IMR-90 (cell line): ENCODE results near the gene NRXN2. TPM values are rescaled to one million over a fixed set of nuclear protein-coding genes. Genes with fewer than 3 reads are reported as not detected.

ENCODE experiments used
- ATAC-seq: fragments of 200-7000 bp; cut with Tn5 transposase; 2 replicates; pipeline ENCODE4 v1.9.1; 2020; ENCODE audit warnings: low read depth, mild to moderate bottlenecking, moderate library complexity
- BruUV-seq: library from RNA; stranded (reverse); fragments of 400-500 nt; replicated peaks from 2 replicates; lab custom pipeline; 2021; lab: Mats Ljungman, UMichigan
- CTCF ChIA-PET: fragments of 300-600 bp; formaldehyde crosslinking; extraction: SDS; loops from one replicate; lab custom pipeline; 2021; ENCODE audit warnings: antibody characterized with exemption; lab: Yijun Ruan, JAX
- POLR2A ChIA-PET: fragments of 300-600 bp; sonication (Branson Sonifier 250); formaldehyde crosslinking; loops from one replicate; lab custom pipeline; 2022; ENCODE audit warnings: antibody characterized with exemption; ENCODE audit not compliant: unreplicated experiment; lab: Charles Lee
- DNase-seq: peaks from one replicate; pipeline ENCODE4 v3.0.0; 2013
- H2AFZ ChIP-seq: replicated peaks from 2 replicates; pipeline ENCODE3; 2013; ENCODE audit warnings: low read length, mild to moderate bottlenecking; ENCODE audit not compliant: poor library complexity
- H2AK5ac ChIP-seq: 2 replicates; pipeline ENCODE4 v1.6.1; 2013; ENCODE audit warnings: low read depth, low read length, inconsistent platforms
- H2AK9ac ChIP-seq: replicated peaks from 2 replicates; pipeline ENCODE3; 2013; ENCODE audit warnings: mild to moderate bottlenecking, low read depth, low read length, moderate library complexity; ENCODE audit not compliant: poor library complexity
- H2BK120ac ChIP-seq: 2 replicates; pipeline ENCODE4 v1.6.1; 2013; ENCODE audit warnings: low read depth, low read length, inconsistent platforms
- H2BK15ac ChIP-seq: 3 replicates; pipeline ENCODE4 v1.6.1; 2013; ENCODE audit warnings: low read depth, low read length, inconsistent platforms
- H2BK20ac ChIP-seq: 2 replicates; pipeline ENCODE4 v1.6.1; 2013; ENCODE audit warnings: low read depth, mild to moderate bottlenecking, inconsistent platforms, low read length, moderate library complexity
- H2BK5ac ChIP-seq: 2 replicates; pipeline ENCODE4 v1.6.1; 2013; ENCODE audit warnings: mild to moderate bottlenecking, low read depth, low read length, inconsistent platforms; ENCODE audit not compliant: poor library complexity, severe bottlenecking
- H3K14ac ChIP-seq: replicated peaks from 2 replicates; pipeline ENCODE4 v1.6.1; 2013; ENCODE audit warnings: low read depth, low read length, inconsistent platforms
- H3K18ac ChIP-seq: 2 replicates; pipeline ENCODE4 v1.6.1; 2013; ENCODE audit warnings: low read depth, low read length, control low read depth
- H3K23ac ChIP-seq: 2 replicates; pipeline ENCODE4 v1.6.1; 2013; ENCODE audit warnings: low read depth, low read length, inconsistent platforms
- H3K27ac ChIP-seq: 2 replicates; pipeline ENCODE4 v1.5.1; 2013; ENCODE audit warnings: mild to moderate bottlenecking, control low read depth, low read length; ENCODE audit not compliant: insufficient read depth
- H3K27me3 ChIP-seq: 2 replicates; pipeline ENCODE4 v1.6.1; 2013; ENCODE audit warnings: low read length; ENCODE audit not compliant: control insufficient read depth, insufficient read depth
- H3K36me3 ChIP-seq: 2 replicates; pipeline ENCODE4 v1.6.1; 2013; ENCODE audit warnings: low read length, mixed read lengths; ENCODE audit not compliant: control insufficient read depth, insufficient read depth
- H3K4ac ChIP-seq: 2 replicates; pipeline ENCODE4 v1.6.1; 2013; ENCODE audit warnings: low read depth, low read length, inconsistent platforms
- H3K4me1 ChIP-seq: 2 replicates; pipeline ENCODE4 v1.6.1; 2013; ENCODE audit warnings: low read length, mixed read lengths; ENCODE audit not compliant: control insufficient read depth, insufficient read depth
- H3K4me2 ChIP-seq: 2 replicates; pipeline ENCODE4 v1.6.1; 2013; ENCODE audit warnings: low read depth, mild to moderate bottlenecking, control low read depth, low read length, moderate library complexity
- H3K4me3 ChIP-seq: 2 replicates; pipeline ENCODE4 v1.5.1; 2013; ENCODE audit warnings: low read depth, mild to moderate bottlenecking, control low read depth, low read length, moderate library complexity; ENCODE audit not compliant: insufficient read depth
- H3K56ac ChIP-seq: 2 replicates; pipeline ENCODE4 v1.6.1; 2013; ENCODE audit warnings: low read length, inconsistent platforms; ENCODE audit not compliant: insufficient read depth; ENCODE audit errors: extremely low read depth
- H3K79me1 ChIP-seq, 2 experiments: 2 replicates each; pipeline ENCODE4 v1.6.1; 2013; ENCODE audit warnings: low read length in 2 of 2, inconsistent platforms in 1 of 2, low read depth in 1 of 2
- H3K9ac ChIP-seq: 2 replicates; pipeline ENCODE4 v1.6.1; 2013; ENCODE audit warnings: low read depth, low read length, control low read depth
- H3K9me1 ChIP-seq: 2 replicates; pipeline ENCODE4 v1.6.1; 2013; ENCODE audit warnings: low read length, inconsistent platforms; ENCODE audit not compliant: insufficient read depth
- H3K9me3 ChIP-seq: 2 replicates; pipeline ENCODE4 v1.6.1; 2013; ENCODE audit warnings: low read length; ENCODE audit not compliant: control insufficient read depth, insufficient read depth
- H4K20me1 ChIP-seq: 2 replicates; pipeline ENCODE4 v1.6.1; 2013; ENCODE audit warnings: low read length, inconsistent platforms; ENCODE audit not compliant: insufficient read depth
- H4K5ac ChIP-seq: 2 replicates; pipeline ENCODE4 v1.6.1; 2013; ENCODE audit warnings: mild to moderate bottlenecking, low read depth, low read length, control low read depth
- H4K8ac ChIP-seq, 2 experiments: 2 replicates each; pipeline ENCODE4 v1.6.1; 2013; ENCODE audit warnings: low read depth in 2 of 2, low read length in 2 of 2, control low read depth in 1 of 2, inconsistent platforms in 1 of 2
- H4K91ac ChIP-seq: 2 replicates; pipeline ENCODE4 v1.6.1; 2013; ENCODE audit warnings: low read depth, low read length, inconsistent platforms; ENCODE audit not compliant: insufficient read depth
- BHLHE40 ChIP-seq: fragments of 150-350 bp; IDR thresholded peaks from 2 replicates; pipeline ENCODE4 v1.6.1; 2016; ENCODE audit warnings: mild to moderate bottlenecking, low read depth, low read length
- CEBPB ChIP-seq: IDR thresholded peaks from 2 replicates; pipeline ENCODE4 v1.6.1; 2012; ENCODE audit warnings: low read depth, low read length, improper control_type of control experiment
- CHD1 ChIP-seq: IDR thresholded peaks from 2 replicates; pipeline ENCODE4 v1.6.1; 2012; ENCODE audit warnings: low read depth, low read length, improper control_type of control experiment
- FOS ChIP-seq: fragments of 150-350 bp; IDR thresholded peaks from 2 replicates; pipeline ENCODE4 v1.6.1; 2016; ENCODE audit warnings: low read depth, low read length
- MAFK ChIP-seq: IDR thresholded peaks from 2 replicates; pipeline ENCODE4 v1.6.1; 2012; ENCODE audit warnings: low read depth, low read length, improper control_type of control experiment
- MXI1 ChIP-seq: IDR thresholded peaks from 2 replicates; pipeline ENCODE4 v1.6.1; 2012; ENCODE audit warnings: low read depth, mild to moderate bottlenecking, low read length, moderate library complexity, borderline replicate concordance
- NFE2L2 ChIP-seq: fragments of 150-350 bp; IDR thresholded peaks from 2 replicates; pipeline ENCODE4 v1.6.1; 2016; ENCODE audit warnings: low read depth, mild to moderate bottlenecking, low read length
- POLR2A ChIP-seq: IDR thresholded peaks from 2 replicates; pipeline ENCODE4 v1.6.1; 2012; ENCODE audit warnings: mild to moderate bottlenecking, low read depth, low read length
- RAD21 ChIP-seq: IDR thresholded peaks from 2 replicates; pipeline ENCODE4 v1.6.1; 2012; ENCODE audit warnings: low read length, improper control_type of control experiment
- RCOR1 ChIP-seq: IDR thresholded peaks from 2 replicates; pipeline ENCODE4 v1.6.1; 2012; ENCODE audit warnings: mild to moderate bottlenecking, low read length, improper control_type of control experiment; ENCODE audit not compliant: insufficient replicate concordance
- SMC3 ChIP-seq: fragments of 150-350 bp; IDR thresholded peaks from 2 replicates; pipeline ENCODE4 v1.6.1; 2016; ENCODE audit warnings: low read depth, mild to moderate bottlenecking, antibody characterized with exemption, low read length, moderate library complexity
- whole genome bisulfite sequencing, 2 experiments: methylation state at CpG; one replicate each; pipeline versions ENCODE4 v1.1.5 to v1.1.7; 2013; ENCODE audit warnings: missing lambda C conversion rate in 2 of 2; ENCODE audit not compliant: insufficient read length in 1 of 2; ENCODE audit errors: extremely low coverage in 2 of 2; 5-methylcytosine and 5-hydroxymethylcytosine counted together
- dilution Hi-C: fragments of 300-500 bp; cut with HindIII; formaldehyde crosslinking; loops from one replicate; pipeline ENCODE4 v1.14.3; 2018; ENCODE audit warnings: low sequenced_read_pairs; ENCODE audit not compliant: unreplicated experiment
- in situ Hi-C: fragments of 300-500 bp; cut with MboI; formaldehyde crosslinking; loops from 3 replicates; pipeline ENCODE4 v1.14.3; 2019; ENCODE audit warnings: low sequenced_read_pairs, inconsistent platforms, mixed read lengths
- intact Hi-C: fragments of 100-400 bp; cut with micrococcal nuclease; formaldehyde crosslinking; loops from 2 replicates; pipeline ENCODE4 v1.10.0; 2022
- polyA plus RNA-seq, 3 experiments: library from polyadenylated mRNA; depleted of rRNA; stranded (reverse); fragments of >200 nt; gene quantifications; 2 replicates each; pipeline ENCODE4 v1.2.3, GENCODE V29; 2012; ENCODE audit warnings: low replicate concordance in 1 of 3
- total RNA-seq: library from RNA; depleted of rRNA; stranded (reverse); fragments of >200 nt; gene quantifications from 2 replicates; pipeline ENCODE4 v1.2.3, GENCODE V29; 2012
- TF ChIP-seq, protein P1 (sequence below): fragments of 150-350 bp; IDR thresholded peaks from 2 replicates; pipeline ENCODE4 v1.6.1; 2017; ENCODE audit warnings: mild to moderate bottlenecking, antibody characterized with exemption, low read length, low read depth
- TF ChIP-seq, protein P2 (sequence below): fragments of 150-350 bp; IDR thresholded peaks from 2 replicates; pipeline ENCODE4 v1.6.1; 2016; ENCODE audit warnings: low read depth, mild to moderate bottlenecking, low read length, moderate library complexity, borderline replicate concordance
- TF ChIP-seq, protein P3 (sequence below): conservative IDR thresholded peaks from 2 replicates; pipeline ENCODE4 v1.5.1; 2012; ENCODE audit warnings: mild to moderate bottlenecking, low read depth, low read length, improper control_type of control experiment

Gene NRXN2
- total and polyA plus RNA-seq, 2 of the 4 experiments (the other 2 are of a cell fraction): 0.18 to 0.22 TPM

DNA sequence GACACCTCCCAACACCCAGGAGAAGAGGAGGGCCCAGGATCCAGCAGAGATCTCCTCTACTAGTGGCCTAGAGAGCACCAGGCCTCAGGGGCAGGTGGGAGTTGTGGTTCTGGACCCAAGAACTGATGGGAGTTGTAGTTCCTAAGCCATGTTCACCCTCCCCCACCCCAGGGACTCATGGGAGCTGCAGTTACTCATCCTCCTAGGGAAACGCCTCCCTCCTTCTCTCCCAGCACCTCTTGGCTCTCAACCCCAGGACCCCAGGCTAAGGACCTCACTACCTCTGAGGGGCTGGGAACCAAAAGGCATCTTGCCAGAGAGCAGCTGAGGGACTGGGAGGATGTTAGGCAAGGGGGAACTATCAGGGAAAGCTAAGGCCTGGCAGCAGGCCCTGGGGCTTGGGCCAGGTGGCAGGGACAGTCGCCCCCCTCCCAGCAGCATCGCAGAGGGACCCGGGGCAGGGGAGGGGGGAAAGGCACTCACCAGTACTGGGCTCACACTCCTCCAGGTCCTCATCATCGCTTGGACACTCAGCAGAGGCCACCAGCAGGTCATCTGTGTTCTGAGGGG lies 103.1 kb downstream of the NRXN2 start:
- Histone ChIP-seq H3K4ac (no peak overlapping the region), H3K14ac (no peak overlapping the region), H3K4me3 (no peak overlapping the region), H3K27me3 (peaks cover 26% of the 10 kb centered on the region), H3K18ac (no peak overlapping the region), H3K9me3 (no peaks in the 10 kb centered on the region), H2AK9ac (no peak overlapping the region), H3K9ac (no peak overlapping the region), H3K79me1 (no peaks in the 10 kb centered on the region), H3K4me1 (no peaks in the 10 kb centered on the region), H3K9me1 (no peaks in the 10 kb centered on the region), H4K5ac (no peak overlapping the region), H3K27ac (no peak overlapping the region), H3K56ac (no peak overlapping the region), H2AK5ac (no peak overlapping the region), H3K23ac (no peak overlapping the region), H2BK20ac (no peak overlapping the region), H4K20me1 (no peaks in the 10 kb centered on the region; the same call in 1 of the 2 replicates), H2BK15ac (no peak overlapping the region), H4K91ac (no peak overlapping the region), H3K36me3 (no peaks in the 10 kb centered on the region), H4K8ac (no peak overlapping the region), H3K4me2 (no peak overlapping the region), H2BK120ac (no peak overlapping the region), H2AFZ (peak overlapping the region; percentile 64), H2BK5ac (no peak overlapping the region)
- ATAC-seq: peak; percentile 71
- DNase-seq: peak; percentile 49
- in situ Hi-C loops (no loop called here), dilution Hi-C loops (no loop called here), intact Hi-C loops (no loop called here)
- POLR2A ChIA-PET: no interaction called here
- TF ChIP-seq POLR2A: no peak
- no peak for TF ChIP-seq FOS
- TF ChIP-seq, protein P1, sequence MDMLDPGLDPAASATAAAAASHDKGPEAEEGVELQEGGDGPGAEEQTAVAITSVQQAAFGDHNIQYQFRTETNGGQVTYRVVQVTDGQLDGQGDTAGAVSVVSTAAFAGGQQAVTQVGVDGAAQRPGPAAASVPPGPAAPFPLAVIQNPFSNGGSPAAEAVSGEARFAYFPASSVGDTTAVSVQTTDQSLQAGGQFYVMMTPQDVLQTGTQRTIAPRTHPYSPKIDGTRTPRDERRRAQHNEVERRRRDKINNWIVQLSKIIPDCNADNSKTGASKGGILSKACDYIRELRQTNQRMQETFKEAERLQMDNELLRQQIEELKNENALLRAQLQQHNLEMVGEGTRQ: no peak
- TF ChIP-seq RCOR1: no peak
- no peak for TF ChIP-seq NFE2L2
- no peak for TF ChIP-seq MXI1
- no peak for TF ChIP-seq BHLHE40
- TF ChIP-seq CHD1: no peak
- TF ChIP-seq, protein P2, sequence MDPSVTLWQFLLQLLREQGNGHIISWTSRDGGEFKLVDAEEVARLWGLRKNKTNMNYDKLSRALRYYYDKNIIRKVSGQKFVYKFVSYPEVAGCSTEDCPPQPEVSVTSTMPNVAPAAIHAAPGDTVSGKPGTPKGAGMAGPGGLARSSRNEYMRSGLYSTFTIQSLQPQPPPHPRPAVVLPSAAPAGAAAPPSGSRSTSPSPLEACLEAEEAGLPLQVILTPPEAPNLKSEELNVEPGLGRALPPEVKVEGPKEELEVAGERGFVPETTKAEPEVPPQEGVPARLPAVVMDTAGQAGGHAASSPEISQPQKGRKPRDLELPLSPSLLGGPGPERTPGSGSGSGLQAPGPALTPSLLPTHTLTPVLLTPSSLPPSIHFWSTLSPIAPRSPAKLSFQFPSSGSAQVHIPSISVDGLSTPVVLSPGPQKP: no peak
- TF ChIP-seq CEBPB: no peak
- TF ChIP-seq RAD21: no peak
- no peak for TF ChIP-seq SMC3
- TF ChIP-seq, protein P3, sequence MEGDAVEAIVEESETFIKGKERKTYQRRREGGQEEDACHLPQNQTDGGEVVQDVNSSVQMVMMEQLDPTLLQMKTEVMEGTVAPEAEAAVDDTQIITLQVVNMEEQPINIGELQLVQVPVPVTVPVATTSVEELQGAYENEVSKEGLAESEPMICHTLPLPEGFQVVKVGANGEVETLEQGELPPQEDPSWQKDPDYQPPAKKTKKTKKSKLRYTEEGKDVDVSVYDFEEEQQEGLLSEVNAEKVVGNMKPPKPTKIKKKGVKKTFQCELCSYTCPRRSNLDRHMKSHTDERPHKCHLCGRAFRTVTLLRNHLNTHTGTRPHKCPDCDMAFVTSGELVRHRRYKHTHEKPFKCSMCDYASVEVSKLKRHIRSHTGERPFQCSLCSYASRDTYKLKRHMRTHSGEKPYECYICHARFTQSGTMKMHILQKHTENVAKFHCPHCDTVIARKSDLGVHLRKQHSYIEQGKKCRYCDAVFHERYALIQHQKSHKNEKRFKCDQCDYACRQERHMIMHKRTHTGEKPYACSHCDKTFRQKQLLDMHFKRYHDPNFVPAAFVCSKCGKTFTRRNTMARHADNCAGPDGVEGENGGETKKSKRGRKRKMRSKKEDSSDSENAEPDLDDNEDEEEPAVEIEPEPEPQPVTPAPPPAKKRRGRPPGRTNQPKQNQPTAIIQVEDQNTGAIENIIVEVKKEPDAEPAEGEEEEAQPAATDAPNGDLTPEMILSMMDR: no peak
- no peak for TF ChIP-seq MAFK
- BruUV-seq: no TSS peak
- WGBS, 2 experiments: no CpG with 5 or more reads among the region's 5 CpGs
- CTCF ChIA-PET: no interaction called here
